CMK (cell line): ENCODE measurements around the gene NEU3.
"Not testable (repeated sequence)": the region's sequence is repeated elsewhere in the genome, so short reads cannot be mapped to it uniquely, and the experiment has no call there.

Experiments
- DNase-seq: peaks from one replicate; pipeline ENCODE4 v3.0.0-alpha.2; 2010; ENCODE audit warnings: low read depth

The NEU3 gene

GRCh38 chr11:74988541-74989259 is at the start of gene NEU3:
Gene NEU3, plus strand, starts transcription at chr11:74988933. Its CDS starts 128 bp downstream, at chr11:74989061.
- peak; percentile 63 for DNase-seq

GRCh38 chr11:74941492-74941891 is 47.2 kb upstream of the NEU3 start:
- no peak for DNase-seq

- no peak for DNase-seq
Observed at GRCh38 chr11:74942073-74942759, 46.5 kb upstream of the NEU3 start.

GRCh38 chr11:74948546-74948897 is 40.2 kb upstream of the NEU3 start:
- peak; percentile 12 for DNase-seq

- DNase-seq, result peak; percentile 99
Observed at GRCh38 chr11:74948898-74949752, 39.6 kb upstream of the NEU3 start, which contains the start of the genes SPCS2 and XRRA1. Gene SPCS2, plus strand, starts transcription at chr11:74949266. Its CDS starts 20 bp downstream, at chr11:74949286. Gene XRRA1, minus strand, starts transcription at chr11:74949091. Its CDS starts 8,213 bp downstream, at chr11:74940878.

GRCh38 chr11:74949753-74950137 is 39.0 kb upstream of the NEU3 start:
- DNase-seq, result peak; percentile 15

- no peak for DNase-seq
Observed at GRCh38 chr11:74950374-74950969, 38.3 kb upstream of the NEU3 start.

- DNase-seq, result no peak
Observed at GRCh38 chr11:74951226-74951625, 37.5 kb upstream of the NEU3 start.

- DNase-seq, result no peak
Observed at GRCh38 chr11:74952752-74953151, 36.0 kb upstream of the NEU3 start.

GRCh38 chr11:74953451-74953850 is 35.3 kb upstream of the NEU3 start:
- DNase-seq, result no peak

- DNase-seq, result no peak
Observed at GRCh38 chr11:74954199-74954598, 34.5 kb upstream of the NEU3 start.

GRCh38 chr11:74956397-74957015 is 32.2 kb upstream of the NEU3 start:
- no peak for DNase-seq

- no peak for DNase-seq
Observed at GRCh38 chr11:74957937-74958629, 30.6 kb upstream of the NEU3 start.

GRCh38 chr11:74960128-74960527 is 28.6 kb upstream of the NEU3 start:
- not testable (repeated sequence) for DNase-seq

GRCh38 chr11:74966651-74967050 is 22.1 kb upstream of the NEU3 start:
- DNase-seq, result no peak

- no peak for DNase-seq
Observed at GRCh38 chr11:74970852-74971395, 17.8 kb upstream of the NEU3 start.

- DNase-seq, result no peak
Observed at GRCh38 chr11:74971424-74971823, 17.3 kb upstream of the NEU3 start.

GRCh38 chr11:74978041-74978440 is 10.7 kb upstream of the NEU3 start:
- DNase-seq, result no peak

GRCh38 chr11:74980634-74981033 is 8.1 kb upstream of the NEU3 start:
- no peak for DNase-seq

GRCh38 chr11:74981888-74982287 is 6.8 kb upstream of the NEU3 start:
- DNase-seq, result no peak

GRCh38 chr11:74984070-74984469 is 4.7 kb upstream of the NEU3 start:
- no peak for DNase-seq
